Smooth muscle cell (in vitro differentiated cells): ENCODE results near the gene ELL3. TPM values are rescaled to one million over a fixed set of nuclear protein-coding genes. Genes with fewer than 3 reads are reported as not detected.
"Not testable (repeated sequence)": the region's sequence is repeated elsewhere in the genome, so short reads cannot be mapped to it uniquely, and the experiment has no call there.

Source experiments
- DNase-seq: peaks from one replicate; lab custom pipeline; 2025; ENCODE audit not compliant: unreplicated experiment; lab: John Stamatoyannopoulos, UW
- H2AFZ ChIP-seq: fragments of 200-600 bp; sonication (generic); 2 replicates; pipeline ENCODE4 v1.6.0; 2016; ENCODE audit warnings: antibody characterized with exemption, low read depth, mild to moderate bottlenecking
- H3F3A ChIP-seq: fragments of 200-600 bp; sonication (generic); 2 replicates; pipeline ENCODE4 v1.6.0; 2017; ENCODE audit warnings: antibody characterized with exemption, low read depth
- H3K27ac ChIP-seq: fragments of 200-600 bp; sonication (generic); 2 replicates; pipeline ENCODE4 v1.5.1; 2016; ENCODE audit warnings: low read depth, mild to moderate bottlenecking
- H3K27me3 ChIP-seq: fragments of 200-600 bp; sonication (generic); 2 replicates; pipeline ENCODE4 v1.6.1; 2016; ENCODE audit warnings: low read depth, mild to moderate bottlenecking
- H3K36me3 ChIP-seq: fragments of 200-600 bp; sonication (generic); 2 replicates; pipeline ENCODE4 v1.5.1; 2016; ENCODE audit warnings: low read depth
- H3K4me1 ChIP-seq: fragments of 200-600 bp; sonication (generic); 2 replicates; pipeline ENCODE4 v1.5.1; 2016; ENCODE audit warnings: low read depth
- H3K4me2 ChIP-seq: fragments of 200-600 bp; sonication (generic); 2 replicates; pipeline ENCODE4 v1.6.0; 2016; ENCODE audit warnings: mild to moderate bottlenecking
- H3K4me3 ChIP-seq: fragments of 200-600 bp; sonication (generic); 2 replicates; pipeline ENCODE4 v1.5.1; 2016; ENCODE audit warnings: mild to moderate bottlenecking
- H3K79me2 ChIP-seq: fragments of 200-600 bp; sonication (generic); 2 replicates; pipeline ENCODE4 v1.6.0; 2016; ENCODE audit warnings: low read depth, mild to moderate bottlenecking
- H3K9ac ChIP-seq: fragments of 200-600 bp; sonication (generic); 2 replicates; pipeline ENCODE4 v1.6.0; 2016; ENCODE audit warnings: low read depth
- H3K9me3 ChIP-seq: fragments of 200-600 bp; sonication (generic); replicated peaks from 2 replicates; pipeline ENCODE4 v1.5.1; 2016; ENCODE audit warnings: low read depth
- H4K20me1 ChIP-seq: fragments of 200-600 bp; sonication (generic); 2 replicates; pipeline ENCODE4 v1.6.0; 2016; ENCODE audit warnings: low read depth
- CTCF ChIP-seq: fragments of 200-600 bp; sonication (generic); IDR thresholded peaks from 2 replicates; pipeline ENCODE4 v1.5.1; 2017; ENCODE audit warnings: borderline replicate concordance, mild to moderate bottlenecking, antibody characterized with exemption; ENCODE audit not compliant: insufficient read depth, poor library complexity, severe bottlenecking
- WGBS: methylation state at CpG from one replicate; pipeline ENCODE4 v1.1.7; 2016; ENCODE audit warnings: low lambda C conversion rate; 5-methylcytosine and 5-hydroxymethylcytosine counted together
- polyA plus RNA-seq: library from polyadenylated mRNA; unstranded; fragments of >200 nt; fragmentation: Nextera tagmentation; extraction: Ambion mirVana; gene quantifications from 2 replicates; pipeline ENCODE4 v1.2.1, GENCODE V29; 2016
- total RNA-seq: library from RNA; depleted of rRNA; stranded (reverse); fragments of >200 nt; gene quantifications from 2 replicates; pipeline ENCODE4 v1.2.3, GENCODE V29; 2014

ELL3 gene
- total and polyA plus RNA-seq, 2 experiments from 2014 or later = 0.25 to 1.1 TPM

- Histone ChIP-seq H3K9ac (no peak overlapping the region), H3K4me2 (peak overlapping the region; percentile 98), H3K9me3 (no peaks in the 10 kb centered on the region), H3F3A (no peaks in the 10 kb centered on the region), H3K79me2 (peaks cover 70% of the 10 kb centered on the region), H3K36me3 (no peaks in the 10 kb centered on the region), H3K27me3 (no peaks in the 10 kb centered on the region), H4K20me1 (peaks cover 66% of the 10 kb centered on the region), H3K4me1 (peaks cover 21% of the 10 kb centered on the region), H3K4me3 (peak overlapping the region; percentile 93), H2AFZ (no peak overlapping the region), H3K27ac (no peak overlapping the region)
- no peak for TF ChIP-seq CTCF
- no peak for DNase-seq
- 72% methylated on average over 3 of the region's 3 CpGs for WGBS
These were observed 28.4 kb downstream of the ELL3 start for GRCh38 chr15:43748376-43748775.

GRCh38 chr15:43746903-43747309, 29.9 kb downstream of the ELL3 start:
- not testable (repeated sequence) for H3K9me3 ChIP-seq, H3K27me3 ChIP-seq, H2AFZ ChIP-seq, DNase-seq, H3F3A ChIP-seq, H3K36me3 ChIP-seq
- Histone ChIP-seq H3K9ac (peak overlapping the region; percentile 97), H3K4me3 (peak overlapping the region; percentile 93), H3K79me2 (peaks cover 55% of the 10 kb centered on the region), H3K27ac (peak overlapping the region; percentile 95), H3K4me2 (peak overlapping the region; percentile 98), H4K20me1 (peaks cover 51% of the 10 kb centered on the region), H3K4me1 (peaks cover 21% of the 10 kb centered on the region)
- WGBS = 3% methylated on average over 12 of the region's 12 CpGs

- H3K4me2 ChIP-seq = peak within 1 kb of the TSS; percentile 98
- peaks cover 16% of the 10 kb centered on the region for H3K4me1 ChIP-seq
- H3K27me3 ChIP-seq, H3K36me3 ChIP-seq, H3K9me3 ChIP-seq, H3F3A ChIP-seq: not testable (repeated sequence)
- peaks cover 50% of the 10 kb centered on the region for H3K79me2 ChIP-seq
- peak; percentile 63 for DNase-seq
- H3K27ac ChIP-seq = peak within 1 kb of the TSS; percentile 95
- H3K9ac ChIP-seq = peak within 1 kb of the TSS; percentile 97
- WGBS = 2% methylated on average over 64 of the region's 84 CpGs
- peak within 1 kb of the TSS; percentile 84 for H2AFZ ChIP-seq
- H3K4me3 ChIP-seq = peak within 1 kb of the TSS; percentile 93
- peaks cover 46% of the 10 kb centered on the region for H4K20me1 ChIP-seq
These were observed 30.4 kb downstream of the ELL3 start, which contains the start of gene PDIA3 for GRCh38 chr15:43746245-43746902. Gene PDIA3 (plus strand): TSS chr15:43746438. CDS start chr15:43746540, 102 bp downstream.

GRCh38 chr15:43735416-43735815, 41.4 kb downstream of the ELL3 start:
- no peak overlapping the region for H3K4me2 ChIP-seq
- H3K79me2 ChIP-seq = no peaks in the 10 kb centered on the region
- no peak for TF ChIP-seq CTCF
- H3K4me3 ChIP-seq = no peak overlapping the region
- H3F3A ChIP-seq = no peaks in the 10 kb centered on the region
- no peak overlapping the region for H2AFZ ChIP-seq
- no peaks in the 10 kb centered on the region for H3K36me3 ChIP-seq
- H3K9ac ChIP-seq = no peak overlapping the region
- DNase-seq = no peak
- no peaks in the 10 kb centered on the region for H3K27me3 ChIP-seq
- 83% methylated on average over 6 of the region's 6 CpGs for WGBS
- no peaks in the 10 kb centered on the region for H3K4me1 ChIP-seq
- no peak overlapping the region for H3K27ac ChIP-seq
- H3K9me3 ChIP-seq = no peaks in the 10 kb centered on the region
- H4K20me1 ChIP-seq = no peaks in the 10 kb centered on the region

- H3K9me3 ChIP-seq, H3K4me2 ChIP-seq, H3K36me3 ChIP-seq, H3K27me3 ChIP-seq, H3K4me3 ChIP-seq, H3F3A ChIP-seq, H3K79me2 ChIP-seq, H4K20me1 ChIP-seq, H3K9ac ChIP-seq, H2AFZ ChIP-seq, H3K27ac ChIP-seq, H3K4me1 ChIP-seq, DNase-seq: not testable (repeated sequence)
- 50% methylated on average over 1 of the region's 1 CpG for WGBS
These were observed 48.6 kb downstream of the ELL3 start for GRCh38 chr15:43728053-43728725.

- not testable (repeated sequence) for H2AFZ ChIP-seq, H3K79me2 ChIP-seq, H3K9me3 ChIP-seq, H3K9ac ChIP-seq, DNase-seq, H3K27ac ChIP-seq, H4K20me1 ChIP-seq, H3K27me3 ChIP-seq, H3K4me2 ChIP-seq, H3K4me3 ChIP-seq, H3F3A ChIP-seq, H3K4me1 ChIP-seq, H3K36me3 ChIP-seq
- 100% methylated on average over 1 of the region's 1 CpG for WGBS
These were observed 50.5 kb downstream of the ELL3 start for GRCh38 chr15:43726306-43726705.
